ENCODE results near the gene FCRL3.

The FCRL3 gene

DNA sequence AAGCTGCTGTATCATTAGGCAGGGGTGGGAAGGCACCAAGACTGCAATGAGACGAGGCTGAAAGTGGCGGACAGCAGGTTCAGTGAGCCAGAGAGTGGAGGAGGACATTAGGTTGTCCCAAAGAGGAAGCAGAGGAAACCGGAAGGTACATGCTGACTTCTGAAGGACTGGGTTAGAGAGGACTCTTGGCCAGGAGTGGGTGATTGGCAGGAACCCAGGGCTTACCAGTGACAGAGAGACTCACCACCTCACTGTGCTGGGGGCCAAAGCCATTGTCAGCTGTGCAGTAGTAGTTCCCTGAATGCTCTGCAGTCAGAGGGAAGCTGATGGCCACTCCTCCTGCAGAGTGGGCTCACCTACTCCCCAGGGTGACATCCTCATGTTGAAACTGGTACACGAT, 60.8 kb downstream of the FCRL3 start:
- Histone ChIP-seq H4K20me1 (ENCODE audit: insufficient read depth, low read length, poor library complexity, severe bottlenecking) (no peaks in the 10 kb centered on the region), H3K4me3 (ENCODE audit: low read length, poor library complexity, severe bottlenecking) (no peak overlapping the region), H3K9me2 (replicated peaks; ENCODE audit: low read depth, low read length) (no peaks in the 10 kb centered on the region), H2AFZ (ENCODE audit: low read length) (no peak overlapping the region), H3K4me2 (ENCODE audit: low read depth, low read length, poor library complexity, severe bottlenecking) (no peak overlapping the region), H3K27me3 (ENCODE audit: insufficient read depth, low read length, poor library complexity, severe bottlenecking) (no peaks in the 10 kb centered on the region), H3K9me3 (ENCODE audit: insufficient read depth, low read depth, low read length) (no peaks in the 10 kb centered on the region), H3K36me3 (ENCODE audit: insufficient read depth, low read length) (no peaks in the 10 kb centered on the region), H3K79me2 (ENCODE audit: insufficient read depth, low read length) (no peaks in the 10 kb centered on the region), H3K9ac (ENCODE audit: low read depth, low read length, poor library complexity, severe bottlenecking) (no peak overlapping the region), H3F3A (ENCODE audit: low read depth) (no peaks in the 10 kb centered on the region), H3K4me1 (ENCODE audit: insufficient read depth, low read length, poor library complexity, severe bottlenecking) (no peaks in the 10 kb centered on the region)
- TF ChIP-seq, protein P1, sequence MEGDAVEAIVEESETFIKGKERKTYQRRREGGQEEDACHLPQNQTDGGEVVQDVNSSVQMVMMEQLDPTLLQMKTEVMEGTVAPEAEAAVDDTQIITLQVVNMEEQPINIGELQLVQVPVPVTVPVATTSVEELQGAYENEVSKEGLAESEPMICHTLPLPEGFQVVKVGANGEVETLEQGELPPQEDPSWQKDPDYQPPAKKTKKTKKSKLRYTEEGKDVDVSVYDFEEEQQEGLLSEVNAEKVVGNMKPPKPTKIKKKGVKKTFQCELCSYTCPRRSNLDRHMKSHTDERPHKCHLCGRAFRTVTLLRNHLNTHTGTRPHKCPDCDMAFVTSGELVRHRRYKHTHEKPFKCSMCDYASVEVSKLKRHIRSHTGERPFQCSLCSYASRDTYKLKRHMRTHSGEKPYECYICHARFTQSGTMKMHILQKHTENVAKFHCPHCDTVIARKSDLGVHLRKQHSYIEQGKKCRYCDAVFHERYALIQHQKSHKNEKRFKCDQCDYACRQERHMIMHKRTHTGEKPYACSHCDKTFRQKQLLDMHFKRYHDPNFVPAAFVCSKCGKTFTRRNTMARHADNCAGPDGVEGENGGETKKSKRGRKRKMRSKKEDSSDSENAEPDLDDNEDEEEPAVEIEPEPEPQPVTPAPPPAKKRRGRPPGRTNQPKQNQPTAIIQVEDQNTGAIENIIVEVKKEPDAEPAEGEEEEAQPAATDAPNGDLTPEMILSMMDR (conservative IDR thresholded peaks at IDR 0.05; ENCODE audit: low read length), result no peak
- no peak for TF ChIP-seq EZH2phosphoT487 (IDR thresholded peaks at IDR 0.05; ENCODE audit: borderline replicate concordance)

DNA sequence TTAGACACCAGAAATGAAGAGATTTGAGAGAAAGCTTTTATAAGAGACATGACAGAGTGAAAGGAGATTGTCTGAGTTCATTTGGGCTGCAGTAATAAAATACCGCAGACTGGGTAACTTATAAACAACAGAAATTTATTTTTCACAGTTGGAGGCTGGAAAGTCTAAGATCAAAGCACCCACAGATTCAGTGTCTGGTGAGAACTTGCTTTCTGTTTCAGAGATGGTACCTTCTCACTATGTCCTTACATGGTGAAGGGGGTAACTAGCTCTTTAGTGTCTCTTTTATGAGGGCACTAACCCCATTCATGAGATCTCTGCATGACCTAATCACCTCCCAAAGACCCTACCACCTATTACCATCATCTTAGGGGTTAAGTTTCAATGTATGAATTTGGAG, 71.8 kb downstream of the FCRL3 start:
- Histone ChIP-seq H3K4me2 (ENCODE audit: low read depth, low read length, poor library complexity, severe bottlenecking) (no peak overlapping the region), H2AFZ (ENCODE audit: low read length) (no peak overlapping the region)

More for the DNA sequence above, 71.8 kb downstream of the FCRL3 start:
- Histone ChIP-seq H3K4me3 (ENCODE audit: low read length, poor library complexity, severe bottlenecking) (no peak overlapping the region), H3K9ac (ENCODE audit: low read depth, low read length, poor library complexity, severe bottlenecking) (no peak overlapping the region), H3K79me2 (ENCODE audit: insufficient read depth, low read length) (no peaks in the 10 kb centered on the region), H3F3A (ENCODE audit: low read depth) (no peaks in the 10 kb centered on the region), H3K4me1 (ENCODE audit: insufficient read depth, low read length, poor library complexity, severe bottlenecking) (peaks cover 12% of the 10 kb centered on the region), H3K9me3 (ENCODE audit: insufficient read depth, low read depth, low read length) (no peaks in the 10 kb centered on the region), H3K27me3 (ENCODE audit: insufficient read depth, low read length, poor library complexity, severe bottlenecking) (no peaks in the 10 kb centered on the region), H3K9me2 (replicated peaks; ENCODE audit: low read depth, low read length) (no peaks in the 10 kb centered on the region), H3K36me3 (ENCODE audit: insufficient read depth, low read length) (no peaks in the 10 kb centered on the region), H4K20me1 (ENCODE audit: insufficient read depth, low read length, poor library complexity, severe bottlenecking) (no peaks in the 10 kb centered on the region)
- TF ChIP-seq, protein P1 (conservative IDR thresholded peaks at IDR 0.05; ENCODE audit: low read length), result no peak
- TF ChIP-seq EZH2phosphoT487 (IDR thresholded peaks at IDR 0.05; ENCODE audit: borderline replicate concordance), result no peak

All from Loucy (cell line).